KOPT-K1 (cell line): ENCODE measurements around the gene AHCYL1.

ENCODE experiments used
- H3K27ac ChIP-seq: fragments of 200-600 bp; sonication (generic); 2 replicates; pipeline ENCODE4 v1.5.1; 2016; ENCODE audit warnings: antibody characterized with exemption, mild to moderate bottlenecking, low read depth, low read length; ENCODE audit not compliant: poor library complexity, severe bottlenecking
- H3K36me3 ChIP-seq: fragments of 200-600 bp; sonication (generic); 2 replicates; pipeline ENCODE4 v1.5.1; 2017; ENCODE audit warnings: antibody characterized with exemption, mild to moderate bottlenecking, low read length, moderate library complexity; ENCODE audit not compliant: insufficient read depth
- H3K9me3 ChIP-seq: fragments of 200-600 bp; sonication (generic); 2 replicates; pipeline ENCODE4 v1.5.1; 2017; ENCODE audit warnings: antibody characterized with exemption, low read length, mild to moderate bottlenecking; ENCODE audit not compliant: insufficient read depth, poor library complexity, severe bottlenecking

AHCYL1 gene

GRCh38 chr1:110065841-110066240 is 81.3 kb downstream of the AHCYL1 start:
- H3K36me3 ChIP-seq: peaks cover 17% of the 10 kb centered on the region; the same call in 1 of the 2 replicates
- no peaks in the 10 kb centered on the region for H3K9me3 ChIP-seq
- no peak overlapping the region for H3K27ac ChIP-seq

DNA sequence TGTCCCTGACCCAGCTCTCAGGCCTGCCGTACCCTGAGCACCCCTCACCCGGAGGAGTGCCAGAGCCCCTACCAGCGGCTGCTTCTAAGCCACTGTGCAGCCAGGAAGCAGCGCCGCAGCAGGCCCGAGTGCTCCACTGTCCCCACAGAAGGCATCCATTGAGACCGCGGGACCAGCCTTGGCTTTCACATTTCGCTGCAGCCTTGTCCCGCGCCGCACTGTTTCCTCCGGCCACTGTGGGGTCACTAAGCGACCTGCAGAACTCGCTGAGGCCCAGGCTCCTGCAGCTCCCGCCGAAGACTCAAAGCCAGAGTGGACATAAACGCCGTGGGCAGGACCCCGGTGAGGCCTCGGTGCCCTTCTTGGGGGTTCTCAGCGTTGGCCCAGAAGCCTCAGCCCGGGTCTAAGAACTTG is 82.9 kb downstream of the AHCYL1 start:
- peaks cover 7% of the 10 kb centered on the region; the same call in 1 of the 2 replicates for H3K36me3 ChIP-seq
- H3K9me3 ChIP-seq: no peaks in the 10 kb centered on the region
- H3K27ac ChIP-seq: no peak overlapping the region

GRCh38 chr1:110067893-110068645 is 83.5 kb downstream of the AHCYL1 start:
- peaks cover 1% of the 10 kb centered on the region; the same call in 1 of the 2 replicates for H3K36me3 ChIP-seq

DNA sequence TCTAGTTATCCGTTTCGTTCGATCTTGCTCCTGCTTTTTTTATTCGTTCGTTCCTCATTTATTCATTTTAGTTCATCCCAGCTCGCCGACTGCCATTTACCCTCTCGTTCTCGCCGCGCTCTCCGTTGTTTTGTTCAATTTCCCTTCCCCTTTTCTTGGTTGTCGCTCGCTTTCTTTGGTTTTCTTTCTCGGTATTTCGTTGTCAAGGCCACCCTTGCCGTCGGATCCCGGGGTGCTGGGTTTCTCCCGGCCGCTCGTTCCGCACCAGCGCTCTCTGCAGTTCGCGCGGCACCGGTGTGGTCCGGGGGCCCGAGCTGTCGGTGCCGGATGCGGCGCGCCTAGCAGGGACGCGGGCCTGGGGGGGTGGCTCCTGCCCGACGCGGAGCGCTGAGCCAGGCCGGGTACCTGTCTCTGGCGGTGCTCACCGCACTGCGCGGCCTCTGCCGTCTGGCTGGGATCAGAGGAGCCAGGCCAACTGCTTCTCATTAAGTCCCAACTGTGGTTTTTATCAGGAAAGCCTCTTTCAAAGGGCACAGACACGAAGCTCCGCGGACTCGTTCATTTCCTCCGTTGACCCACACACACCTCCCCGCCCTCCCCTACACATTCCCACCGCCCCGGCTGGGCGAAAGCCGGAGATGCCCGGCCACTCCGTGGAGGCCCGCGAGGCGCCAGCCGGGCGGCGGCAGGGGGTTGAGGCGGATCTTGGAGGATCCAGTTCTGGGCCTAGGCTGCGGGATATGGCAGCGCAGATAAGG is 84.3 kb downstream of the AHCYL1 start:
- H3K9me3 ChIP-seq: no peaks in the 10 kb centered on the region

More at GRCh38 chr1:110067893-110068645, 83.5 kb downstream of the AHCYL1 start:
- H3K27ac ChIP-seq: no peak overlapping the region
- no peaks in the 10 kb centered on the region for H3K9me3 ChIP-seq

GRCh38 chr1:110069404-110070281 is 85.1 kb downstream of the AHCYL1 start:
- Histone ChIP-seq H3K27ac (no peak overlapping the region), H3K36me3 (no peaks in the 10 kb centered on the region), H3K9me3 (no peaks in the 10 kb centered on the region)

More for the DNA sequence above, 84.3 kb downstream of the AHCYL1 start:
- Histone ChIP-seq H3K27ac (no peak overlapping the region), H3K36me3 (no peaks in the 10 kb centered on the region)

- Histone ChIP-seq H3K9me3 (no peaks in the 10 kb centered on the region), H3K27ac (no peak overlapping the region), H3K36me3 (no peaks in the 10 kb centered on the region)
These were observed 85.7 kb downstream of the AHCYL1 start for GRCh38 chr1:110070282-110070669.

DNA sequence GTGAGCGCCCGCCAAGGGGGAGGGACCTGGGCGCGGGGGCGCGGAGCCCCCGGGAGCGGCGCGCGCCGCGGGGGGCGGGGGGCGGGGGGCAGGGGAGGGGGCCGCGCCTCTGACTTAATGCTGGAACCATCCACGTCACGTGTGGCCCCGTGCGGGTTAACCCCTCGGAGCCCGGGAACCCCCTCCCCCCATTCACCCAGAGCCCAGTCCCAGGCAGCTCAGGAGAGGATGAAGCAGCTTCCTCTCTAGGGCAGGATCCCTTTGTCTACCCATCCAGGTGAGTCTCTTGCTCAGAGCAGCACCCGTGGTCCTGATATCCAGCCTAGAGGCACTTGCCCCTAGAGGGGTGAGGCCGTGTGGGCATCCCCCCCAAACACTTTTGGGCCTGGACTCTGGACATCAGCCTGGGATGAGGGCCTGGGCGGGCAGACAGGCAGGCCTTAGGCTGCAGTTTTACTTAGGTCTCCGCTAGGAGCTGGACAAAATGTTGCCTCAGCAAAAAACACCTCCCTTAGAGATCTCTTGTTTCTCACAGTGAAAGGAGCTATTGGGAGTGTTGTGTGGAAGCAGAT is 86.2 kb downstream of the AHCYL1 start, which contains the start of gene ALX3:
Gene ALX3 (minus strand): TSS at position 2 of the 572 bp plus-strand sequence. CDS start 60 bp downstream, outside the sequence.
- Histone ChIP-seq H3K9me3 (no peaks in the 10 kb centered on the region), H3K36me3 (no peaks in the 10 kb centered on the region), H3K27ac (no peak within 1 kb of the TSS)
